Muscle layer of colon (tissue), 2 donors: ENCODE measurements around the gene IL1RAPL1.

Experiments used
- H3K27ac ChIP-seq: one replicate; pipeline ENCODE4 v1.7.0; 2013; ENCODE audit warnings: low read depth, mild to moderate bottlenecking, low read length, moderate library complexity
- H3K27me3 ChIP-seq, 2 donors: one replicate each; pipeline ENCODE4 v1.7.0; 2013; ENCODE audit warnings: low read length in 2 of 2, mild to moderate bottlenecking in 2 of 2; ENCODE audit not compliant: insufficient read depth in 2 of 2, control insufficient read depth in 1 of 2
- H3K36me3 ChIP-seq: one replicate; pipeline ENCODE4 v1.7.0; 2013; ENCODE audit warnings: mild to moderate bottlenecking, low read length; ENCODE audit not compliant: insufficient read depth
- H3K4me1 ChIP-seq: one replicate; pipeline ENCODE4 v1.7.0; 2013; ENCODE audit warnings: mild to moderate bottlenecking, low read length; ENCODE audit not compliant: insufficient read depth
- H3K4me3 ChIP-seq, 2 donors: one replicate each; pipeline ENCODE4 v1.7.0; 2013; ENCODE audit warnings: low read length in 2 of 2, low read depth in 1 of 2, mild to moderate bottlenecking in 1 of 2, moderate library complexity in 1 of 2
- H3K9ac ChIP-seq: one replicate; pipeline ENCODE4 v1.7.0; 2013; ENCODE audit warnings: low read length
- H3K9me3 ChIP-seq: one replicate; pipeline ENCODE4 v1.7.0; 2013; ENCODE audit warnings: mild to moderate bottlenecking, low read length
- donor health status: abdominal sarcoma.
- donor health status: Adenocarcinoma of cecum.

IL1RAPL1 gene

GRCh38 chrX:29851857-29852605, 1264.8 kb downstream of the IL1RAPL1 start:
- Histone ChIP-seq H3K4me1 (no peaks in the 10 kb centered on the region), H3K27ac (no peak overlapping the region), H3K9ac (no peak overlapping the region), H3K4me3 (no peak overlapping the region), H3K36me3 (no peaks in the 10 kb centered on the region), H3K9me3 (no peaks in the 10 kb centered on the region), H3K27me3 (no peaks in the 10 kb centered on the region)

GRCh38 chrX:29852767-29853166, 1265.5 kb downstream of the IL1RAPL1 start:
- H3K4me1 ChIP-seq, result no peaks in the 10 kb centered on the region
- no peaks in the 10 kb centered on the region for H3K27me3 ChIP-seq
- H3K9me3 ChIP-seq, result no peaks in the 10 kb centered on the region
- no peak overlapping the region for H3K27ac ChIP-seq
- H3K4me3 ChIP-seq, result no peak overlapping the region
- H3K9ac ChIP-seq, result no peak overlapping the region
- no peaks in the 10 kb centered on the region for H3K36me3 ChIP-seq

- H3K4me1 ChIP-seq, result no peaks in the 10 kb centered on the region
- H3K27ac ChIP-seq, result no peak overlapping the region
- no peaks in the 10 kb centered on the region for H3K36me3 ChIP-seq
- H3K9me3 ChIP-seq, result no peaks in the 10 kb centered on the region
- H3K9ac ChIP-seq, result no peak overlapping the region
- H3K4me3 ChIP-seq, result no peak overlapping the region
- H3K27me3 ChIP-seq, result no peaks in the 10 kb centered on the region
These were observed 1271.5 kb downstream of the IL1RAPL1 start for GRCh38 chrX:29858714-29859113.

- no peaks in the 10 kb centered on the region for H3K27me3 ChIP-seq
- H3K4me3 ChIP-seq, result no peak overlapping the region
- no peaks in the 10 kb centered on the region for H3K36me3 ChIP-seq
- no peak overlapping the region for H3K27ac ChIP-seq
- H3K9me3 ChIP-seq, result no peaks in the 10 kb centered on the region
- H3K9ac ChIP-seq, result no peak overlapping the region
- H3K4me1 ChIP-seq, result no peaks in the 10 kb centered on the region
These were observed 1275.0 kb downstream of the IL1RAPL1 start for GRCh38 chrX:29862126-29862677.

- Histone ChIP-seq H3K36me3 (no peaks in the 10 kb centered on the region), H3K9me3 (no peaks in the 10 kb centered on the region), H3K27me3 (no peaks in the 10 kb centered on the region), H3K4me3 (no peak overlapping the region), H3K27ac (no peak overlapping the region), H3K4me1 (no peaks in the 10 kb centered on the region), H3K9ac (no peak overlapping the region)
These were observed 1280.7 kb downstream of the IL1RAPL1 start for GRCh38 chrX:29867971-29868370.

GRCh38 chrX:29869837-29870236, 1282.6 kb downstream of the IL1RAPL1 start:
- H3K4me3 ChIP-seq, result no peak overlapping the region
- H3K9ac ChIP-seq, result no peak overlapping the region
- no peaks in the 10 kb centered on the region for H3K27me3 ChIP-seq
- no peaks in the 10 kb centered on the region for H3K36me3 ChIP-seq
- H3K27ac ChIP-seq, result no peak overlapping the region
- no peaks in the 10 kb centered on the region for H3K9me3 ChIP-seq
- no peaks in the 10 kb centered on the region for H3K4me1 ChIP-seq

GRCh38 chrX:29870608-29871007, 1283.4 kb downstream of the IL1RAPL1 start:
- Histone ChIP-seq H3K9me3 (no peaks in the 10 kb centered on the region), H3K4me1 (no peaks in the 10 kb centered on the region), H3K27me3 (no peaks in the 10 kb centered on the region), H3K4me3 (no peak overlapping the region), H3K27ac (no peak overlapping the region), H3K9ac (no peak overlapping the region), H3K36me3 (no peaks in the 10 kb centered on the region)

- Histone ChIP-seq H3K27me3 (no peaks in the 10 kb centered on the region), H3K9me3 (no peaks in the 10 kb centered on the region), H3K4me3 (no peak overlapping the region), H3K27ac (no peak overlapping the region), H3K36me3 (no peaks in the 10 kb centered on the region), H3K4me1 (no peaks in the 10 kb centered on the region), H3K9ac (no peak overlapping the region)
These were observed 1285.6 kb downstream of the IL1RAPL1 start for GRCh38 chrX:29872831-29873230.

GRCh38 chrX:29876733-29877132, 1289.5 kb downstream of the IL1RAPL1 start:
- no peak overlapping the region for H3K4me3 ChIP-seq
- no peaks in the 10 kb centered on the region for H3K4me1 ChIP-seq
- no peak overlapping the region for H3K9ac ChIP-seq
- H3K9me3 ChIP-seq, result no peaks in the 10 kb centered on the region
- no peak overlapping the region for H3K27ac ChIP-seq
- no peaks in the 10 kb centered on the region for H3K27me3 ChIP-seq
- H3K36me3 ChIP-seq, result no peaks in the 10 kb centered on the region

GRCh38 chrX:29880977-29881376, 1293.7 kb downstream of the IL1RAPL1 start:
- H3K9me3 ChIP-seq, result no peaks in the 10 kb centered on the region
- no peak overlapping the region for H3K9ac ChIP-seq
- H3K27ac ChIP-seq, result no peak overlapping the region
- H3K4me3 ChIP-seq, result no peak overlapping the region
- H3K27me3 ChIP-seq, result no peaks in the 10 kb centered on the region
- no peaks in the 10 kb centered on the region for H3K4me1 ChIP-seq
- no peaks in the 10 kb centered on the region for H3K36me3 ChIP-seq

GRCh38 chrX:29890004-29890403, 1302.8 kb downstream of the IL1RAPL1 start:
- no peaks in the 10 kb centered on the region for H3K36me3 ChIP-seq
- no peak overlapping the region for H3K27ac ChIP-seq
- H3K4me3 ChIP-seq, result no peak overlapping the region
- no peak overlapping the region for H3K9ac ChIP-seq
- no peaks in the 10 kb centered on the region for H3K9me3 ChIP-seq
- no peaks in the 10 kb centered on the region for H3K4me1 ChIP-seq
- no peaks in the 10 kb centered on the region for H3K27me3 ChIP-seq

- Histone ChIP-seq H3K27ac (no peak overlapping the region), H3K9me3 (no peaks in the 10 kb centered on the region), H3K4me1 (no peaks in the 10 kb centered on the region), H3K4me3 (no peak overlapping the region), H3K36me3 (no peaks in the 10 kb centered on the region), H3K27me3 (no peaks in the 10 kb centered on the region), H3K9ac (no peak overlapping the region)
These were observed 1303.5 kb downstream of the IL1RAPL1 start for GRCh38 chrX:29890646-29891200.
